Stimulated activated CD4-positive, alpha-beta T cell treated with anti-CD3 and anti-CD28 coated beads, Interleukin-12 subunit alpha, Interleukin-12 subunit beta, amount 100 ng/mL, for 4 hours (primary cell): ENCODE results near the gene NT5C.
"Not testable (repeated sequence)": the region's sequence is repeated elsewhere in the genome, so short reads cannot be mapped to it uniquely, and the experiment has no call there.

Experiments used
- DNase-seq: peaks from one replicate; pipeline ENCODE4 v3.0.0-alpha.2; 2020

The NT5C gene

GRCh38 chr17:75131278-75132017 lies at the start of gene NT5C:
Gene NT5C, minus strand, starts transcription at chr17:75131742. Its CDS starts 35 bp downstream, at chr17:75131707.
- DNase-seq, result peak; percentile 72

DNA sequence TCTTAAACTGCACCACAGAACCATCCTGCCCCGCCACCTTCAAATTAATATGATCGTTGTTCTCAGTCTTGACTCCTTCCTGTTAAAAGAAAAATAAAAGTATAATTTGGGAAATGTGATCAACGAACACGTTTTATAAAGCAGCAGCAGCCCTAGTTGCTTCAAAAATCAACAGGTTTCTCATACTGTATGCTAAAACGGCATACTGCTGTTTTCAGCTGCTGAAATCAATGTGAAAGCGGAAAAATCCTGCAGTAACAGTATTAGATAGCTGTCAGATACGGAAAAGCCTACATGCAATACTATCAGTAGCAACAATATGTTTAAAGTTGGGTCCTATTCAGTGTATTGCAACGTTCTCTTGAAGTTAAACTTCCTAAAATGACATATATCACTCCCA lies 49.6 kb upstream of the NT5C start:
- DNase-seq, result no peak

DNA sequence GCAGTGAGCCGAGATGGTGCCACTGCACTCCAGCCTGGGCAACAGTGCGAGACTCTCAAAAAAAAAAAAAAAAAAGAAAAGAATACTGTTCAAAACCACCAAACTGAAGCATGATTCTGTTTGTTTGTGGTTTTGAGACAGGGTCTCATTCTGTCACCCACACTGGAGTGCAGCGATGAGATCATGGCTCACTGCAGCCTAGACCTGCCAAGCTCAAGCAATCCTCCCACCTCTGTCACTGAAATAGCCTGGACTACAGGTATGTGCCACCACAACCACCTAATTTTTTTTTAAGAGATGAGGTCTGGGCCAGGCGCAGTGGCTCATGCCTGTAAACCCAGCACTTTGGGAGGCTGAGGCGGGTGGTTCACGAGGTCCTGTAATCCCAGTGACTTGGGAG lies 46.9 kb upstream of the NT5C start:
- DNase-seq, result no peak

- no peak for DNase-seq
Observed at GRCh38 chr17:75176625-75177024, 45.1 kb upstream of the NT5C start.

DNA sequence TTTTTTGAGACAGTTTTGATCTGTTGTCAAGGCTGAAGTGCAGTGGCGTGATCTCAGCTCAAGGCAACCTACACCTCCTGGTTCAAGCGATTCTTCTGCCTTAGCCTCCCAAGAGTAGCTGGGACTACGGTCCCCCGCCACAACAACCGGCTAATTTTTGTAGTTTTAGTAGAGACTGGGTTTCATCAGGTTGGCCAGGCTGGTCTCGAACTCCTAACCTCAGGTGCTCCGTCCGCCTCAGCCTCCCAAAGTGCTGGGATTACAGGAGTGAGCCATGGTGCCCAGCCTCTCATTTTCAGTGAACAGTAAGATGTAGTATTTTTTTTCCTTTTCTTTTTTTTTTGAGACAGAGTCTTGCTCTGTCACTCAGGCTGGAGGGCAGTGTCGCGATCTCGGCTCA lies 43.5 kb upstream of the NT5C start:
- DNase-seq, result no peak

DNA sequence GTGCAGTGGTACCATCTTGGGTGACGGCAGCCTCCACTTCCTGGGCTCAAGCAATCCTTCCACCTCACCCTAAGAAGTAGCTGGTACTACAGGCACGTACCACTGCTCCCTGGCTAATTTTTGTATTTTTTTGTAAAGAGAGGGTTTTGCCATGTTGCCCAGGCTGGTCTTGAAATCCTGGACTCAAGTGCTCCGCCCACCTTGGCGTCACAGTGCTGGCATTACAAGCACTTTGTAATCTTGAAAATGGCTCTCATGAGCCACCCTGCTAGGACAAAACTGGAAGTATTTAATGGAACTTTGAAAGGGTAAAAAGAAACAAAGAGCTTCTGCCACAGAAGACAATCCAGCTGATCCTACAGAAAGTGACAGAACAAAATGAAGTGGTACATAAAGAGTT lies 42.0 kb upstream of the NT5C start:
- DNase-seq, result no peak

DNA sequence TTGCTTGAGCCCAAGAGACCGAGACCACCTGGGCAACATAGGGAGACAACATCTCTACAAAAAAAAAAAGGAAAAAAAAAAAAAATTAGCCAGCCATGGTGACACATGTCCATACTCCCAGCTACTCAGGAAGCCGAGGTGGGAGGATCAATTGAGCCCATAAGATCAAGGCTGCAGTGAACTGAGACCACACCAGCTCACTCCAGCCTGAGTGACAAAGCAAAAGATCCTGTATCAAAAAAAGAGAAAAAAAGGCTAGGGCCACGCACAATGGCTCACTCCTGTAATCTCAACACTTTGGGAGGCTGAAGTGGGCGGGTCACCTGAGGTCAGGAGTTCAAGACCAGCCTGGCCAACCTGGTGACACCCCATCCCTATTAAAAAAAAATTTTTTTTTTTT lies 37.5 kb upstream of the NT5C start:
- no peak for DNase-seq

- DNase-seq, result not testable (repeated sequence)
Observed at GRCh38 chr17:75164606-75165005, 33.1 kb upstream of the NT5C start.

DNA sequence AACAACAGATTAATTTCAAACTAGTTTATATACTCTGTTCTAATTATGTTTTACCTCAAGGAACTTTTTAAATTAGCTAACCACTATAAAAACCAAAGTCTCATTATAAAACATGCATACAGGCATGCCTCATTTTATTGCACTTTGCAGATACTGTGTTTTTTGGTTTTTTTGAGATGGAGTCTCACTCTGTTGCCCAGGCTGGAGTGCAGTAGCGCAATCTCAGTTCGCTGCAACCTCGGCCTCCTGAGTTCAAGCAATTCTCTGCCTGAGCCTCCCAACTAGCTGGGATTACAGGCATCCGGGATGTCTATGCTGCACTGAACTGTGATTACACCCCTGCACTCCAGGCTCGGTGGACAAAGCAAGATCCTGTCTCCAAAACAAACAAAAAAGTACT lies 31.5 kb upstream of the NT5C start:
- DNase-seq, result no peak

DNA sequence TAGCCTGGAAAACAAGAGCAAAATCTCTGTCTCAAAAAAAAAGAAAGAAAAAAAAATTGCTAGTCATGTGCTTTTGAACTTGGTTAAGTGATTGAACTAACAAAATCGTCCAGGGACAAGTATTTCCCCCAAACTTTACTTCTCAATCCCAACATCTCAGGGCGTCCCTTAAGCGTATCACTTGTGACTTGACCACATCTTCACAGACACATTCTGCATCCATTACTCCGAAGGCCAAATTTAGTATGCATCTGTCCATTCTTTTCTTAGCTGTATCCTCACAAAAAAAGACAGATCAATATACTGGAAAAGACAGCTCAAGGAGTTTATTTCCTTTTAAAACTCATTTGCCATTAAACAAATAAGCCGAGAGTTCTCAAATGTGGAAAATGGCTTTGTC lies 28.7 kb upstream of the NT5C start:
- DNase-seq, result no peak

DNA sequence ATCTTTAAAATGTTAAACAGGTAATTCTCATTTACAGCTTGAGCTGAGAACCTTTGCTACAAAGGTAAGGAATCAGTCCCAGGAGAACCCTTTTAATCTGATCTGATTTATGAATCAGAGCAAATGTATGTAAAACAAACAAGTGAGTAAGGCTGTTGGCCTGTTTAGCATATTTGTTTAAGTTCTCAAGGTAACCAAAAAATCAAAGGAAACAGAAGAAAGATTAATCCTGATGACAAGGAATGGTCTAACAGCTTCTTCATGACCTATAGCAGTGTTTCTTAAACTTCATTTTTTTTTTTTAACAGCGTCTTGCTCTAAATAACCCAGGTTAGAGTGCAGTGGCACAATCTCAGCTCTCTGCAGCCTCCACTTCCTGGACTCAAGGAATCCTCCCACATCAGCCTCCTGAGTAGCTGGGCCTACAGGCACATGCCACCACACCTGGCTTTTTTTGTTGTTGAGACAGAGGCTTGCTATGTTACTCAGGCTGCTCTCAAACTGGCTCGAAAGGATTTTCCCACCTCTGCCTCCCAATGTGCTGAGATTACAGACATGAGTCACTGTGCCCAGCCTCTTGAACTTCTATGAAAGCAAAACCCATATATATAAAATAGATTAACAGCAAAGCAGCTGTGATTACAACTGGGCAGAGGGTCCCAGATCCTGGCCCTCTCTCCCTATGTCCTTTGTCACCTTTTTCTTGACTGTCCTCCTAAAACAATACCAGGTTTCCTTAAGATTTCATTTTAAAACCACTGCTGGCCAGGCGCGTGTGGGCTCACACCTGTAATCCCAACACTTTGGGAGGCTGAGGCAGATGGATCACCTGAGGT lies 27.9 kb upstream of the NT5C start:
- no peak for DNase-seq

DNA sequence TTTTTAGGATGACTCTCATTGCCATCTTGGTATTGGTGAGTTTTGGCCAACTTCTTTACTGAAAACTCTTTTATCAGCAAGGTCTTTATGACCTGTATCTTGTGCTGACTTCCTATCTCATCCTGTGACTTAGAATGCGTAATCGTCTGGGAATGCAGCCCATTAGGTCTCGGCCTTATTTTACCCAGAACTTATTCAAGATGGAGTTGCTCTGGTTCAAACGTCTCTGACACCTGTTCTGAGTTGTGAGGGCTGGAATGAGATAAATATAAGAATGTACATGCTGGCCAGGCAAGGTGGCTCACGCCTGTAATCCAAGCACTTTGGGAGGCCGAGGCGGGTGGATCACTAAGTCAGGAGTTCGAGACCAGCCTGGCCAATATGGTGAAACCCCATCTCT lies 26.9 kb upstream of the NT5C start:
- DNase-seq, result not testable (repeated sequence)

GRCh38 chr17:75155191-75155601 lies 23.7 kb upstream of the NT5C start:
- no peak for DNase-seq

DNA sequence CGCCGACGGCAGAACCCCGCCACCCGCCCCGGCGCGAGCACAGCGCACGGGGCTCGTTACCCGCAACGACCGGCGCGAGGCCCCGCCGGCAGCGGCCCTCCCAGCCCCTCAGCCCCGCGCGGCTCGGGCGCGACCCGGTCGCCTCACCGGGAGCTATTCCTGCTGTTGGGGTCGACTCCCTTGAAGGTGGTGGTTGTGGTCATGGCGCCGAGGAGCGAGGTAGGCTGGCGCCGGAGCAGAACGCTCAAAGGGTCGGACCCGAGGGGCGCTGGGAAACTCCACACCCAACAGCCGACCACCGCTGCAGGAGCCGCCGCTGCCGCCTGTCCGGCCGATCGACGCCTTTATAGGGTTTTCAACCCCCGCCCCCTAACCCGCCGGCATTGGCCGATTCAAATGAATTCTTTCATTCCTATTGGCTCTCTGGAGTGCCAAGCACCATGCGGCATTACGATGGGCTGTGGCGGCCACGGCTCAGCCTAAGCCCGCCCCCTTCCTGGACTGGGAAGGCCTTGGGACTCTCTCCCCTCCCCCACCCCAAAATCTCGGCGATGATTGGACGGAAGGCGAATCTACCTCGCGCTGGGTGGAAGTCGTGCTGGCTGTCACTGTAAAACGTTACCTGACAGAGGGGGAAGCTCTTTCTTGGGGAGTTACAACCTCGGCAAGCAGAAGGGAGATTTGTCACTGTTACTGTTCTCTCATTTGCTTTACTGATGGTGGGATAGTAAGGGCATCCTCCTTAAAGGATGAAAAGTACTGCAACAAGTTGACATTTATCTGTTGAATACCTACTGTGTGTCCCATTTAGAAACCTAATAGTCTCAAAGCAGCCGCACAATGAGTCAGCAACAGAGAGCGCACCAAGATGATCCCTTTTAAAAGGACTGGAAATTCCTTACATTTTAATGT lies 22.9 kb upstream of the NT5C start, which contains the start of gene JPT1:
Gene JPT1, minus strand, starts transcription at position 318 of the 912 bp plus-strand sequence. Its CDS starts 115 bp downstream, at position 203.
- DNase-seq, result peak; percentile 95

DNA sequence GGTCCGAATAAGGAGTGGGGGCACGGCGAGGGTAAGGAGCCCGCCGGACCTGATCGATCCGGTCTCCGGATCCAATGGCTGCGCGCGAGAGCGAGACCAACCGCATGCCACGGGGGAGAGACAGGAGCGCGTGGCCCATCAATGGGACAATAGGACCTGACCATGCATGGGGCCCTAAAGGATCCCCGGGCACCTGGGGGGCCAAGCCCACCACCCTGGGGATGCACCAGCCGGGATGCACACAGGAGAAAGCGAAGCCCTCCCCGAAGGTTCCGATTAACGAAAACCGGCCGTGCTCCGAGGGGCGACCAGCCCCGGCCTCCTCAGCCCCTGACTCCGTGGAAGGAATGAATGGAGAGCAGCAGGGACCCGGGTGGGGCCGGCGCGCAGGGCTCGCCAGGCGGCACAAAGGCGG lies 22.2 kb upstream of the NT5C start:
- DNase-seq, result no peak

DNA sequence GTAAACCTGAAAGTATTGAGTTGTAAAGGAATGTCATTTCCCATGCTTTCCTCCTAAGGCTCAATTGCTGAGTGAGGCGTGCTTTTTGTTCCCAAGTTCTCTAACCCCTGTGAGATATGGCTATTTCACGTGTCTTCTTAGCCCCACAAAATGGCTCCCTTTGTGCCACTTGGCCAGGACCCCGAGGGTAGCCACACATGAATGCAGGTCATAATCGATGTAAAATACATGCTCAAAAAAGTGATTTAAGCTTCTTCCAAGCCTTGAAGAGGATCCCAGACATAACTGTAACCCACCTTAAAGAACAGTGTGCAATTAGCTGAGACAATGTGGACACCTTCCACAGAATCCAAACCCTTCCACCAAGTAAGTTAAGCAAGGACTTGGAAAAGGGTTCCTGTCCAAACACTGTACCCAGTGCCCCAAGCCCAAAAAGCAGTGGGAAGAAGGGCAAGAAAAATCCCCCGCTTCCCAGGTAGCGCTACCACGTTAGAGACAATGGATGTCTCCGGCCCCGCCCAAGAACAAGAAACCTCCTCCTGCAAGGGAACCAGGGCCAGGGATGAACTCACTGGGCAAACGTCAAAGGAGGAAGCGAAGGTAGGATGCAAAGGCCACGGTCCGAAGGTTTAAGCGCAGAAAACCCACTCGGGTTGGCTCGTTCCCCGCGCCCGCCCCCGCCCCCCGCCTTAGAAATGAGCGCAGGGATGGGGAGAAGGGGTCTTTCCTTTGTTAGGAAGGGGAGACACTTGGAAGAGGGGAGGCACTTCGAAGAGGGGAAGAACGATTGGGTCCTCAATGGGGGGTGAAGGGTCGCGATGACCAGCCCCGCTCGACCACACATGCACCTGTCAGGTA lies 21.6 kb upstream of the NT5C start:
- DNase-seq, result no peak

DNA sequence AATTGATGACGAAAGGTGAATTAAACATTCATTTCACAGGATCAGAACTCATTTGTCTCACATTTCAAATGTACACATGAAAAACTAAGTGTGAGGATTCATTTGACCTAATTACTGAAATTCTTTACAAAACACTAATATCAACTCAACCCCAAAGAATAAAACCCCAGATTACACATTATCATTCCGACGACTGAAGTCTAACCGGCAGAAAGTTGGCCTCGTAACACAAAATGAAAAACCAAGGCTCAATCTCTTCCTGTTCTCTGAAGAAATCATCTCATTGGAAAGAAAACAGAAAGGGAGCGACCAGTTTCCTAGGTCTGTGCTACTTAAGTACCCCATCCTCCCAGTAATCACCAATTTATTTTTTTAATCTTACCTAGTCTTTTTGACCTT lies 21.0 kb upstream of the NT5C start:
- DNase-seq, result no peak

- no peak for DNase-seq
Observed at GRCh38 chr17:75151930-75152329, 20.4 kb upstream of the NT5C start.

DNA sequence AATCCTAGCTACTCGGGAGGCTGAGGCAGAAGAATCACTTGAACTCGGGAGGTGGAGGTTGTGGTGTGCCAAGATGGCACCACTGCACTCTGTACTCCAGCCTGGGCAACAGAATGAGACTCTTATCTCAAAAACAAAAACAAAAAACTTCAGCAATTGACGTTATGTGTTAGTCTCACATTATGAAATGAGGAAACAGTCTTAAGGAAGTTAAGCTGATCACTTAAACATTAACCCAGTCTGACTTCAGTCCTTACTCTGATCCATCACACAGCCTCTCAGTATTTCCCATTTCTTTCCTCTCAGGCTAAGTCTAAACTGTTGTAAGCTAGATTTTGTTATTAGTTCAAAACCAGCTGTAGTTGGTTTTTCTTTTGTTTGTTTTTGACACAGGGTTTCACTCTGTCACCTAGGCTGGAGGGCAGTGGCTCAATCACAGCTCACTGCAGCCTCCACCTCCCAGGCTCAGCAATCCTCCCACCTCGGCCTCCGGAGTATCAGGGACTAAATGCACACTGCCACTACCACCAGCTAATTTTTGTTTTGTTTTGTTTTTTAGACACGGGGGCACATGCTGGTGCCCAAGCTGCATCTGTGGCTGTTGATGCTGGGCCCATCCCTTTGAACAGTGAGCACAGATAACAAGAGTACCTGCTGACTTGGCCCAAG lies 16.5 kb upstream of the NT5C start:
- no peak for DNase-seq

- DNase-seq, result no peak
Observed at GRCh38 chr17:75146592-75146991, 15.1 kb upstream of the NT5C start.

DNA sequence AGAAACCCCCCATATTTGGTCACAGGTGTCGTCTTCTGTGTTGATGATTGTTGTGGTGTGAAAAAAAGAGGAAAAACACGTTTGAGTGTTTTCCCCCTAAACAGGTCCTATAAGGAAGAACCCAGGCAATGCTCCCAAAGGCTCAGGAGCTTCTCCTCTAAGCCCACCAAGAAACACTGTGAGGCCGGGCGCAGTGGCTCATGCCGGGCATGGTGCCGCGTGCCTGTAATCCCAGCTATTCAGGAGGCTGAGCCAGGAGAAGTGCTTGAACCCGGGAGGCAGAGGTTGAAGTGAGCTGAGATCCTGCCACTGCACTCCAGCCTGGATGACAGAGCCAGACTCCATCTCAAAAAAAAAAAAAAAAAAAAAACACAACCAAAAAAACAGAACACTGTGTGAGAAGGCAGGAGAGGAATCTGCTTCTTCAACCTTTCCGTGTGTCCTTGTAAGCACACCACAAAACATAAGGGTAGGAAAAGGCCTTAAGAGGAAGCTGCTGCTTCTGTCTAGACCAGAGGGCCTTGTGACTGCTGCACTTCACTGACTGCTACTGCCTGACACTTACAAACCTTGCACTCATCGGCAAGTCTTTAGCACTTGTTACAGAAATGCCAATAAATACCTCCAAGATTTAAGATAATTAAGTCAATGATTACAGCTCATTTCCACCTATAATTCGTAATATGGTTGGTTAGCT lies 13.4 kb upstream of the NT5C start:
- no peak for DNase-seq
